Trophoblast cell (in vitro differentiated cells and primary cell): Measurements from ENCODE around the gene PPIL1.

ENCODE experiments used
- DNase-seq, 2 donors: peaks; one replicate each; pipeline ENCODE4 v3.0.0-alpha.2; 2016
- H2AFZ ChIP-seq: 2 replicates; pipeline ENCODE4 v1.6.1; 2013; ENCODE audit warnings: low read length, moderate library complexity, mild to moderate bottlenecking; ENCODE audit not compliant: insufficient read depth, poor library complexity
- H2AK5ac ChIP-seq: 2 replicates; pipeline ENCODE4 v1.6.1; 2013; ENCODE audit warnings: mild to moderate bottlenecking, low read length
- H2BK120ac ChIP-seq: 2 replicates; pipeline ENCODE4 v1.6.1; 2013; ENCODE audit warnings: low read length, mild to moderate bottlenecking, moderate library complexity; ENCODE audit not compliant: insufficient read depth, poor library complexity
- H2BK12ac ChIP-seq: 2 replicates; pipeline ENCODE4 v1.6.1; 2013; ENCODE audit warnings: mild to moderate bottlenecking, low read length, moderate library complexity
- H2BK5ac ChIP-seq: 2 replicates; pipeline ENCODE4 v1.6.1; 2013; ENCODE audit warnings: low read length, low read depth, moderate library complexity, mild to moderate bottlenecking; ENCODE audit not compliant: poor library complexity
- H3K14ac ChIP-seq: 2 replicates; pipeline ENCODE4 v1.6.1; 2013; ENCODE audit warnings: mild to moderate bottlenecking, low read length
- H3K18ac ChIP-seq: 2 replicates; pipeline ENCODE4 v1.6.1; 2013; ENCODE audit warnings: mild to moderate bottlenecking, low read length
- H3K23ac ChIP-seq: 2 replicates; pipeline ENCODE4 v1.6.1; 2013; ENCODE audit warnings: low read length
- H3K27ac ChIP-seq: 2 replicates; pipeline ENCODE4 v1.5.1; 2013; ENCODE audit warnings: low read depth, mild to moderate bottlenecking, inconsistent platforms, low read length, moderate library complexity
- H3K27me3 ChIP-seq: 2 replicates; pipeline ENCODE4 v1.6.1; 2013; ENCODE audit warnings: inconsistent platforms, mild to moderate bottlenecking, low read length, moderate library complexity; ENCODE audit not compliant: insufficient read depth
- H3K36me3 ChIP-seq, 2 experiments: 1 replicate in 1 of 2; 2 replicates in 1 of 2; pipeline ENCODE4 v1.6.1; 2013; ENCODE audit warnings: low read length in 2 of 2, mild to moderate bottlenecking in 2 of 2, moderate library complexity in 1 of 2; ENCODE audit not compliant: insufficient read depth in 2 of 2, control insufficient read depth in 1 of 2
- H3K4ac ChIP-seq: 2 replicates; pipeline ENCODE4 v1.6.1; 2013; ENCODE audit warnings: low read depth, mild to moderate bottlenecking, low read length, moderate library complexity
- H3K4me1 ChIP-seq, 2 experiments: 1 replicate in 1 of 2; 2 replicates in 1 of 2; pipeline ENCODE4 v1.6.1; 2013; ENCODE audit warnings: low read length in 2 of 2, mild to moderate bottlenecking in 2 of 2, moderate library complexity in 1 of 2; ENCODE audit not compliant: insufficient read depth in 2 of 2, control insufficient read depth in 1 of 2
- H3K4me2 ChIP-seq: 2 replicates; pipeline ENCODE4 v1.6.1; 2013; ENCODE audit warnings: inconsistent platforms, mild to moderate bottlenecking, low read length, moderate library complexity
- H3K4me3 ChIP-seq: 2 replicates; pipeline ENCODE4 v1.5.1; 2013; ENCODE audit warnings: mild to moderate bottlenecking, low read depth, low read length, inconsistent platforms
- H3K79me1 ChIP-seq: one replicate; pipeline ENCODE4 v1.6.1; 2013; ENCODE audit warnings: low read length
- H3K79me2 ChIP-seq: 2 replicates; pipeline ENCODE4 v1.6.1; 2013; ENCODE audit warnings: low read length, mild to moderate bottlenecking; ENCODE audit not compliant: control insufficient read depth, insufficient read depth, poor library complexity
- H3K9ac ChIP-seq: 2 replicates; pipeline ENCODE4 v1.6.1; 2013; ENCODE audit warnings: mild to moderate bottlenecking, low read length
- H3K9me3 ChIP-seq: 2 replicates; pipeline ENCODE4 v1.6.1; 2013; ENCODE audit warnings: low read depth, mild to moderate bottlenecking, control low read depth, inconsistent platforms, low read length; ENCODE audit not compliant: insufficient read depth
- H4K12ac ChIP-seq: 2 replicates; pipeline ENCODE4 v1.6.1; 2013; ENCODE audit warnings: low read depth, mild to moderate bottlenecking, low read length, moderate library complexity
- H4K8ac ChIP-seq: 2 replicates; pipeline ENCODE4 v1.6.1; 2013; ENCODE audit warnings: low read depth, mild to moderate bottlenecking, low read length, moderate library complexity
- H4K91ac ChIP-seq: one replicate; pipeline ENCODE4 v1.6.1; 2013; ENCODE audit warnings: low read depth, mild to moderate bottlenecking, low read length, moderate library complexity
- WGBS: extraction: QIAGEN DNeasy Blood & Tissue Kit; methylation state at CpG from one replicate; pipeline ENCODE4 v1.1.7; 2013; ENCODE audit warnings: missing lambda C conversion rate; ENCODE audit not compliant: insufficient read length, insufficient coverage; ENCODE audit errors: extremely low coverage; 5-methylcytosine and 5-hydroxymethylcytosine counted together

PPIL1 gene

GRCh38 chr6:36808634-36809033 lies 66.0 kb downstream of the PPIL1 start:
- no peaks in the 10 kb centered on the region for H3K4me1 ChIP-seq
- no peak overlapping the region for H3K4ac ChIP-seq
- no peak overlapping the region for H3K27ac ChIP-seq
- no peak overlapping the region for H3K4me3 ChIP-seq
- no peak overlapping the region for H4K91ac ChIP-seq
- H2BK120ac ChIP-seq, result no peak overlapping the region
- no peak overlapping the region for H3K23ac ChIP-seq
- H3K79me1 ChIP-seq, result no peaks in the 10 kb centered on the region
- peaks cover 1% of the 10 kb centered on the region for H3K9me3 ChIP-seq
- H3K9ac ChIP-seq, result no peak overlapping the region
- DNase-seq, result no peak
- H2BK12ac ChIP-seq, result no peak overlapping the region
- H4K12ac ChIP-seq, result no peak overlapping the region
- no peak overlapping the region for H2AK5ac ChIP-seq
- no peak overlapping the region for H2BK5ac ChIP-seq
- H3K4me2 ChIP-seq, result no peak overlapping the region
- H3K27me3 ChIP-seq, result no peaks in the 10 kb centered on the region
- H4K8ac ChIP-seq, result no peak overlapping the region
- no peak overlapping the region for H3K14ac ChIP-seq
- no peaks in the 10 kb centered on the region for H3K79me2 ChIP-seq
- H3K36me3 ChIP-seq, result no peaks in the 10 kb centered on the region
- no peak overlapping the region for H3K18ac ChIP-seq
- H2AFZ ChIP-seq, result no peak overlapping the region
- WGBS, result no CpG with 5 or more reads among the region's 5 CpGs

- Histone ChIP-seq H3K4me2 (no peak overlapping the region), H3K27ac (no peak overlapping the region), H3K36me3 (no peaks in the 10 kb centered on the region), H3K79me2 (no peaks in the 10 kb centered on the region), H3K4me3 (no peak overlapping the region), H3K18ac (no peak overlapping the region), H3K79me1 (no peaks in the 10 kb centered on the region), H4K91ac (no peak overlapping the region), H3K27me3 (no peaks in the 10 kb centered on the region), H3K9ac (no peak overlapping the region), H2AK5ac (no peak overlapping the region), H3K23ac (no peak overlapping the region), H3K14ac (no peak overlapping the region), H2BK5ac (no peak overlapping the region), H3K4ac (no peak overlapping the region), H4K12ac (no peak overlapping the region), H4K8ac (no peak overlapping the region), H3K4me1 (no peaks in the 10 kb centered on the region), H2AFZ (no peak overlapping the region), H3K9me3 (peaks cover 1% of the 10 kb centered on the region), H2BK12ac (no peak overlapping the region), H2BK120ac (no peak overlapping the region)
- DNase-seq, result no peak
- WGBS, result no CpG with 5 or more reads among the region's 7 CpGs
Observed at GRCh38 chr6:36807750-36808149, 66.9 kb downstream of the PPIL1 start.

DNA sequence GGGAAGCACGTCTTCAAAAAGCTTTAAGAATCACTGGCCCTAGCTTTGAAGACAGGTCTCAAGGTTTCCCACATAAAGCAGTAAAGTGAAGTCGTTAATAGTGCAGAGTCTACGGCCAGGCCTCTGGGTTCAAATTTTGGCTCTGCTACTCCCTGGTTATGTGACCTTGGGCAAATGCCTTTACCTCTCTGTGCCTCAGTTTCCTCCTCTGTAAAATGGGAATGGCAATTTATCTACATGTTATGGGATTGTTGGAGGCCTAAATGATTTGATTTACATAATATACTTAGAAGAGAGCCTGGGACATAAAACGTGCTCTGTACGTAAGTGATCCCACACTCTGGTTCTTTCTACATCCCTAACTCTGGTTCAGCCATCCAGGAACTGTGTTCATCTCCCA lies 67.5 kb downstream of the PPIL1 start:
- Histone ChIP-seq H3K4me2 (no peak overlapping the region), H2BK5ac (no peak overlapping the region), H3K4me3 (no peak overlapping the region), H2AFZ (no peak overlapping the region), H3K23ac (no peak overlapping the region), H3K9me3 (peaks cover 1% of the 10 kb centered on the region), H3K14ac (no peak overlapping the region), H4K8ac (no peak overlapping the region), H3K27ac (no peak overlapping the region), H2BK120ac (no peak overlapping the region), H3K4ac (no peak overlapping the region), H3K4me1 (no peaks in the 10 kb centered on the region), H3K79me1 (no peaks in the 10 kb centered on the region), H3K36me3 (no peaks in the 10 kb centered on the region), H4K12ac (no peak overlapping the region), H2BK12ac (no peak overlapping the region), H4K91ac (no peak overlapping the region), H3K27me3 (no peaks in the 10 kb centered on the region), H3K9ac (no peak overlapping the region), H2AK5ac (no peak overlapping the region), H3K79me2 (no peaks in the 10 kb centered on the region), H3K18ac (no peak overlapping the region)
- no CpG with 5 or more reads among the region's 5 CpGs for WGBS
- no peak for DNase-seq

DNA sequence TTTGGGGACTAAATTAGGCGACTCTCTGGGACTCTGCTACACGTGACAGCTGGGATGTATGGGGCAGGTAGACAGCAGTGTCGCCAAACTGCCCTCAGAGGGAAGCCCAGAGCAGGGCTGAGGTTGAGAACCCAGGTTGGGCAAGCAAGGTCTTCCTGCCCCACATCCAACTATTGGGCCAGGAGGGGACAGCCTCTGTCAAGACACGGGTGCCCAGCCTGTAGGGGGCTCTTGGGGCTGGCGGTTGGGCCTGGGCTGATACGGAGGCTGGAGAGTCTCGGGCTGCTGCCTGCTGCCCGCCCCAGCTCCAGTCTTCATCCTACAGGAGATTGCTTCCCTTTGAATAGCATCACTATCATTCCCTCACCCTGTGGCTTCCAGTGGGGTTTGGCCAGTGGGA lies 68.7 kb downstream of the PPIL1 start:
- DNase-seq, result no peak
- Histone ChIP-seq H3K27me3 (no peaks in the 10 kb centered on the region), H3K4me2 (no peak overlapping the region), H4K12ac (no peak overlapping the region), H3K23ac (no peak overlapping the region), H3K4ac (no peak overlapping the region), H4K91ac (no peak overlapping the region), H3K4me3 (no peak overlapping the region), H3K27ac (no peak overlapping the region), H3K9ac (no peak overlapping the region), H2AK5ac (no peak overlapping the region), H3K14ac (no peak overlapping the region), H3K79me2 (no peaks in the 10 kb centered on the region), H4K8ac (no peak overlapping the region), H2BK12ac (no peak overlapping the region), H3K9me3 (peaks cover 1% of the 10 kb centered on the region), H3K4me1 (no peaks in the 10 kb centered on the region), H2AFZ (no peak overlapping the region), H3K36me3 (no peaks in the 10 kb centered on the region), H3K18ac (no peak overlapping the region), H2BK5ac (no peak overlapping the region), H3K79me1 (no peaks in the 10 kb centered on the region), H2BK120ac (no peak overlapping the region)
- no CpG with 5 or more reads among the region's 8 CpGs for WGBS
